Left renal cortex interstitium (tissue), 4 donors: ENCODE data around the gene METTL23. TPM values are rescaled to one million over a fixed set of nuclear protein-coding genes. Genes with fewer than 3 reads are reported as not detected.
"Not testable (repeated sequence)": the region's sequence is repeated elsewhere in the genome, so short reads cannot be mapped to it uniquely, and the experiment has no call there.

Experiments
- DNase-seq, 4 donors: peaks; one replicate each; pipeline ENCODE4 v3.0.0-alpha.2; 2013; ENCODE audit warnings: low read depth in 4 of 4, low spot score in 2 of 4, missing footprints in 1 of 4
- polyA plus RNA-seq, 4 donors: library from polyadenylated mRNA; unstranded; fragments of 120-200 nt; gene quantifications; one replicate each; pipeline ENCODE4 v1.2.1, GENCODE V29; 2013; ENCODE audit not compliant: insufficient read length in 4 of 4

METTL23 gene
- polyA plus RNA-seq, 4 donors, result 38.3 to 47.6 (median 40.0) TPM

- DNase-seq, result no peak
Observed at GRCh38 chr17:76732734-76733617, 6.3 kb downstream of the METTL23 start.

GRCh38 chr17:76733618-76733957 is 6.9 kb downstream of the METTL23 start:
- no peak for DNase-seq

GRCh38 chr17:76734080-76734840 is 7.6 kb downstream of the METTL23 start:
- no peak for DNase-seq

- no peak for DNase-seq
Observed at GRCh38 chr17:76735006-76735405, 8.4 kb downstream of the METTL23 start.

- DNase-seq, result no peak
Observed at GRCh38 chr17:76735586-76736348, 9.1 kb downstream of the METTL23 start.

- DNase-seq, result peak in 1 of 4 donors; percentile 31
Observed at GRCh38 chr17:76736349-76737081, 9.9 kb downstream of the METTL23 start.

- DNase-seq, result peak; percentile 62 to 97 (median 96)
Observed at GRCh38 chr17:76737082-76737675, 10.5 kb downstream of the METTL23 start, which contains the start of gene SRSF2. TSS of gene SRSF2 (minus strand) at chr17:76737331. CDS start at chr17:76737160, 171 bp downstream.

- peak; percentile 89 to 96 (median 90) for DNase-seq
Observed at GRCh38 chr17:76737676-76738467, 11.2 kb downstream of the METTL23 start, which contains the start of gene MFSD11. TSS of gene MFSD11 (plus strand) at chr17:76738119. CDS start at chr17:76738353, 234 bp downstream.

- DNase-seq, result no peak
Observed at GRCh38 chr17:76738468-76738850, 11.8 kb downstream of the METTL23 start.

- not testable (repeated sequence) for DNase-seq
Observed at GRCh38 chr17:76739568-76740115, 13.0 kb downstream of the METTL23 start.

GRCh38 chr17:76740329-76741118 is 13.9 kb downstream of the METTL23 start:
- no peak for DNase-seq

GRCh38 chr17:76742958-76743357 is 16.3 kb downstream of the METTL23 start:
- no peak for DNase-seq

- DNase-seq, result no peak
Observed at GRCh38 chr17:76744747-76745146, 18.1 kb downstream of the METTL23 start.

- DNase-seq, result not testable (repeated sequence)
Observed at GRCh38 chr17:76745785-76746184, 19.1 kb downstream of the METTL23 start.

- no peak for DNase-seq
Observed at GRCh38 chr17:76747716-76748363, 21.2 kb downstream of the METTL23 start.

GRCh38 chr17:76748657-76749056 is 22.0 kb downstream of the METTL23 start:
- DNase-seq, result no peak

GRCh38 chr17:76751416-76751993 is 24.9 kb downstream of the METTL23 start:
- DNase-seq, result no peak
